Measurements from ENCODE around the gene EML6.
A peak's percentile ranks its signal among the peaks of the same experiment; 100 is the strongest.

The EML6 gene

GRCh38 chr2:54767921-54768320 lies 44.5 kb downstream of the EML6 start:
- Histone ChIP-seq H2AFZ (ENCODE audit: low read length) (peak overlapping the region; percentile 11; the same call in 1 of the 2 replicates), H4K20me1 (ENCODE audit: insufficient read depth, low read length, poor library complexity, severe bottlenecking) (no peaks in the 10 kb centered on the region), H3K36me3 (ENCODE audit: insufficient read depth, low read length) (no peaks in the 10 kb centered on the region), H3K79me2 (ENCODE audit: insufficient read depth, low read length) (no peaks in the 10 kb centered on the region), H3K27me3 (ENCODE audit: insufficient read depth, low read length, poor library complexity, severe bottlenecking) (no peaks in the 10 kb centered on the region), H3K4me1 (ENCODE audit: insufficient read depth, low read length, poor library complexity, severe bottlenecking) (no peaks in the 10 kb centered on the region), H3K4me2 (ENCODE audit: low read depth, low read length, poor library complexity, severe bottlenecking) (no peak overlapping the region), H3K9me3 (ENCODE audit: insufficient read depth, low read depth, low read length) (no peaks in the 10 kb centered on the region), H3K9me2 (replicated peaks; ENCODE audit: low read depth, low read length) (no peaks in the 10 kb centered on the region), H3K4me3 (ENCODE audit: low read length, poor library complexity, severe bottlenecking) (no peak overlapping the region), H3K9ac (ENCODE audit: low read depth, low read length, poor library complexity, severe bottlenecking) (no peak overlapping the region), H3F3A (ENCODE audit: low read depth) (no peaks in the 10 kb centered on the region)
- no peak for TF ChIP-seq EZH2phosphoT487 (IDR thresholded peaks at IDR 0.05; ENCODE audit: borderline replicate concordance)
- no peak for TF ChIP-seq CTCF (conservative IDR thresholded peaks at IDR 0.05; ENCODE audit: low read length)

- no peaks in the 10 kb centered on the region for H3F3A ChIP-seq (ENCODE audit: low read depth)
- TF ChIP-seq CTCF (conservative IDR thresholded peaks at IDR 0.05; ENCODE audit: low read length) (no peak), EZH2phosphoT487 (IDR thresholded peaks at IDR 0.05; ENCODE audit: borderline replicate concordance) (no peak)
- no peaks in the 10 kb centered on the region for H3K27me3 ChIP-seq (ENCODE audit: insufficient read depth, low read length, poor library complexity, severe bottlenecking)
- no peaks in the 10 kb centered on the region for H4K20me1 ChIP-seq (ENCODE audit: insufficient read depth, low read length, poor library complexity, severe bottlenecking)
- H3K36me3 ChIP-seq (ENCODE audit: insufficient read depth, low read length), result no peaks in the 10 kb centered on the region
- H3K4me3 ChIP-seq (ENCODE audit: low read length, poor library complexity, severe bottlenecking), result no peak overlapping the region
- no peaks in the 10 kb centered on the region for H3K4me1 ChIP-seq (ENCODE audit: insufficient read depth, low read length, poor library complexity, severe bottlenecking)
- H3K9ac ChIP-seq (ENCODE audit: low read depth, low read length, poor library complexity, severe bottlenecking), result no peak overlapping the region
- no peaks in the 10 kb centered on the region for H3K9me2 ChIP-seq (replicated peaks; ENCODE audit: low read depth, low read length)
- H3K4me2 ChIP-seq (ENCODE audit: low read depth, low read length, poor library complexity, severe bottlenecking), result no peak overlapping the region
- H3K79me2 ChIP-seq (ENCODE audit: insufficient read depth, low read length), result no peaks in the 10 kb centered on the region
- H2AFZ ChIP-seq (ENCODE audit: low read length), result no peak overlapping the region
- no peaks in the 10 kb centered on the region for H3K9me3 ChIP-seq (ENCODE audit: insufficient read depth, low read depth, low read length)
These were observed 45.4 kb downstream of the EML6 start for GRCh38 chr2:54768772-54769428.

GRCh38 chr2:54770211-54770610 lies 46.7 kb downstream of the EML6 start:
- Histone ChIP-seq H3K4me2 (ENCODE audit: low read depth, low read length, poor library complexity, severe bottlenecking) (no peak overlapping the region), H3F3A (ENCODE audit: low read depth) (no peaks in the 10 kb centered on the region), H3K9me3 (ENCODE audit: insufficient read depth, low read depth, low read length) (no peaks in the 10 kb centered on the region), H3K27me3 (ENCODE audit: insufficient read depth, low read length, poor library complexity, severe bottlenecking) (no peaks in the 10 kb centered on the region), H3K9ac (ENCODE audit: low read depth, low read length, poor library complexity, severe bottlenecking) (no peak overlapping the region), H3K36me3 (ENCODE audit: insufficient read depth, low read length) (no peaks in the 10 kb centered on the region), H4K20me1 (ENCODE audit: insufficient read depth, low read length, poor library complexity, severe bottlenecking) (no peaks in the 10 kb centered on the region), H3K4me1 (ENCODE audit: insufficient read depth, low read length, poor library complexity, severe bottlenecking) (no peaks in the 10 kb centered on the region), H3K4me3 (ENCODE audit: low read length, poor library complexity, severe bottlenecking) (no peak overlapping the region), H3K79me2 (ENCODE audit: insufficient read depth, low read length) (no peaks in the 10 kb centered on the region), H2AFZ (ENCODE audit: low read length) (no peak overlapping the region), H3K9me2 (replicated peaks; ENCODE audit: low read depth, low read length) (no peaks in the 10 kb centered on the region)
- TF ChIP-seq CTCF (conservative IDR thresholded peaks at IDR 0.05; ENCODE audit: low read length) (no peak), EZH2phosphoT487 (IDR thresholded peaks at IDR 0.05; ENCODE audit: borderline replicate concordance) (no peak)
